HG02938 (cell line): ENCODE results near the gene CIDEA.
"Not testable (repeated sequence)": the region's sequence is repeated elsewhere in the genome, so short reads cannot be mapped to it uniquely, and the experiment has no call there.

Experiments
- ATAC-seq: cut with Tn5 transposase; IDR thresholded peaks from one replicate; pipeline ENCODE4 v1.9.1; 2021; ENCODE audit warnings: mild to moderate bottlenecking, moderate library complexity; ENCODE audit not compliant: unreplicated experiment

The CIDEA gene

DNA sequence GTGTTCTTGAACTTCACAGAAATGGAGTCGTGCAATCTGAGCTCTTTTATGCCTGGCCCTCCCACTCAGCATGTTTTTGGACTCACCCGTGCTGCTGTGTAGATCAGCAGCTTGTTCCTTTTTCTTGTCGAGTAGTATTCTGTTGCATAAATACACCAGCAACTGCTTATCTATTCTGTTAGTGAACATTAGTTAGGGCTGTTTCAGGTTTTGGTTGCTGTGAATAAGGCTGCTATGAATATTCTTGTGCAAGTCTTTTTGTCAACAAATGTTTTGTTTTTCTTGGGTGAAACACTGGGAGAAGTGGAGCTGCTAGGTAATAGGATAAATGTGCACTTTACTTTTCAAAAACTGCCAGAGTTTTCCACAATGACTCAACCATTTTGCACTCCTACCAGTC lies 15.3 kb upstream of the CIDEA start:
- no peak for ATAC-seq

DNA sequence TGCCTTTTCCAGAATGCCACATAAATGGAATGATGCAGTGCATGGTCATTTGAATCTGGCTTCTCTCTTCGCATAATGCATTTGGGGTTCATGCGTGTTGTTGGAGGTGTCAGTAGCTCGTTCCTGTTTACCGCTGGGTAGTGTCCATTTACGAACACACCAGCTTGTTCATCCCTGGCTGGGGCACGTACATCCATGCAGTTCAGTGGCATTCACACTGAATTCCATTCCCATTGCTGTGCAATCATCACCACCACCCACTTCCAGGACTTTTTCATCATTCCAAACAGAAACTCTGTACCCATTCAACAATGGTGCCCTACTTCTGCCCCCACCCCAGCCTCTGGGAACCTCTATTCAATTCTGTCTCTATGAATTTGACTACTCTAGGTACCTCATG lies 14.7 kb upstream of the CIDEA start:
- no peak for ATAC-seq

DNA sequence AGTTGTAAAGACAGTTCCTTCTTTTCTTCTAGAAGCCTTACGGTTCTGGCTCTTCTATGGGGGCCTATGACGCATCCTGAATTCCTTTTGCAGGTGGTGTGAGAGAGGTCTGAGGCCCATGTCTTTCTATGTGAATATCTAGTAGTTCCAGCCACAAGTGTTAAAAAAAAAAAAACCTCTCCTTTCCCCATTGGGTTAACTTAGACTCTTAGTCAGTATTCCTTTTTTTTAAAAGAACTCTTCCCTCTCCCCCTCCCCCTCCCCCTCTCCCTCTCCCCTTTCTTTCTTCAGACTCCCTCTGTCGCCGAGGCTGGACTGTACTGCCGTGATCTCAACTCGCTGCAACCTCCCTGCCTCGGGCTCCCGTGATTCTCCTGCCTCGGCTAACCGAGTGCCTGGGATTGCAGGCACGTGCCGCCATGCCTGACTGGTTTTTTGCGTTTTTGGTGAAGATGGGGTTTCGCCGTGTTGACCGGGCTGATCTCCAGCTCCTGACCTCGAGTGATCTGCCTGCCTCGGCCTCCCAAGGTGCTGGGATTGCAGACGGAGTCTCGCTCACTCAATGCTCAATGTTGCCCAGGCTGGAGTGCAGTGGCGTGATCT lies 11.4 kb upstream of the CIDEA start:
- ATAC-seq, result no peak

DNA sequence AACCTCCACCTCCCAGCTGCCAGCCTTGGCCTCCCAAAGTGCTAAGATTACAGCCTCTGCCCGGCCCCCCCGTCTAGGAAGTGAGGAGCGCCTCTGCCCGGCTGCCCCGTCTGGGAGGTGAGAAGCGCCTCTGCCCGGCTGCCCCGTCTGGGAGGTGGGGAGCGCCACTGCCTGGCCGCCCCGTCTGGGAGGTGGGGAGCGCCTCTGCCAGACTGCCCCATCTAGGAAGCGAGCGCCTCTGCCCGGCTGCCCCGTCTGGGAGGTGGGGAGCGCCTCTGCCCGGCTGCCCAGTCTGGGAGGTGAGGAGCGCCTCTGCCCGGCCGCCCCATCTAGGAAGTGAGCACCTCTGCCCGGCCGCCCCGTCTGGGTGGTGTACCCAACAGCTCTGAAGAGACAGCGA lies 10.9 kb upstream of the CIDEA start:
- ATAC-seq, result not testable (repeated sequence)

DNA sequence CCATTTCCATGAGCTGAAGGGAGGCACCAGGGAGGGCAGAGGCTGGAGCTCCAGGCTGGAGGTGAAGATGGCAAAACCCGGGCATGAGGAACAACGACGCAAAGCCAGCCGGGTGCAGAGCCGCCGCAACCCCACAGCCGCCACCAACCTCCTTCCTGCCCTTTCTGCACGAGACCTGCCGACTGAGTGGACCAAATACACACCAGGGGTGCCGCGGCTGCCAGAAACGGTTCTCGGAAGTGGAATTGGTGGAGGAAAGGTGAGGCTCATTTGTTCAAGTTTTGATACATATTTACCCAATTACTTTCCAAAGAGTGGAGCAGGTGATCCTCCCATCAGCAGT lies 8.4 kb upstream of the CIDEA start:
- no peak for ATAC-seq

DNA sequence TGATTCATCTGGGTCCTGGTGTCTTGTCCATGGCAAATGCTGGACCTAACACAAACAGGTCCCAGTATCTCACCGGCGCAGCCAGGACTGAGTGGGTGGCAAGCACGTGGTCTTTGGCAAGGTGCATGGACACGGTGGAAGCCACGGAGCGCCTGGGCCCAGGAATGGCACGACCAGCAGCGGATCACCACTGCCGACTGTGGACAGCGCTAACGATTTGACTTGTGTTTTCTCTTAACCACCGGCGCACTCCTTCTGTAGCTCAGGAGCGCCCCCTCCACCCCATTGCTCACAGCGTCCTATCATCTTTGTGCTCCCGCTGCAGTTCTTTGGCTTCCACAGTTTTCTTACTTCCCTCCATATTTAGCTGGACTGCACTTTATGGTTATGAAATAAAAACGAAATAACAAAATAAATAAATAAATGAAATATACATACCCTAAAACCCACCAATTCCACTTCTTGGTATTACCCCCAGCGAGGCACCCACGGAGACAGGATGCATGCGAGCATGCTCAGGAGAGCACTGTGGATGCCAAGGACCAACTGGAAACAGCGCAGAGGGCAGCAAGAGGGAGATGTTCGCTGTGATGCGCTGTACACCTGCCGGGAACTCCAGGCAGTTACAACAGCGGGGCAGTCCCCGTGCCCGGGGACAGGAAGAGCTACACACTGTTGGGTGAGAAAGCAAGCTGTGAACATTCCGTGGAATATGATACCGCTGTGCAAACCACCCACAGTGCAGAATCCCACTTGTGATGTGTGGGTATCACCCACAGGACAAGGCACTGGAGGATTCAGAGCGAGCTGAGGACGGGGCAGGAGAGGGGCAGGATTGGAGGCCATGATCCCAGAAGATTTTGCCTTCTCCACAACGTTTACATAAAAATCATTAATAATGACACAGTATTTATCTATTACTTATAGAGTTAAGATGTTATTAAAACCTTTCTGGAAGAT lies 7.0 kb upstream of the CIDEA start:
- no peak for ATAC-seq

DNA sequence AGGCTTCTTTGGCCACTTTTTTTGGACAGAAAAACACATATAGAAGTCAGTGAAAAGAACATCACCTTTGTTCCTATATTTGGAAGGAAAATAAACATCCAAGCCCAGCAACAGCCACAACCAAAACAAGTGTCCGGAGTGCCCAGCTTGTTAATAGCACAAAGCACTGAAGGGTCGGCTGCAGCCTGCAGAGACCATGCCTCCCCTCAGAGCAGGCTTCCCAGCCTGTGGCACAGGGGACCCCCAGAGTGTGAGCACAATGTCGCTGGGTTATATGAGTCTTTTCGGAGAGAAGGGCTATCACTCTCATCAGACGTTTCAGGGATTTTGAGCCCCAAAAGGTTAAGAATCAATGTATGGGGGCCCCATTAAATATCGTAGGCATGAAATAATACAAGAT lies 6.2 kb upstream of the CIDEA start:
- no peak for ATAC-seq

DNA sequence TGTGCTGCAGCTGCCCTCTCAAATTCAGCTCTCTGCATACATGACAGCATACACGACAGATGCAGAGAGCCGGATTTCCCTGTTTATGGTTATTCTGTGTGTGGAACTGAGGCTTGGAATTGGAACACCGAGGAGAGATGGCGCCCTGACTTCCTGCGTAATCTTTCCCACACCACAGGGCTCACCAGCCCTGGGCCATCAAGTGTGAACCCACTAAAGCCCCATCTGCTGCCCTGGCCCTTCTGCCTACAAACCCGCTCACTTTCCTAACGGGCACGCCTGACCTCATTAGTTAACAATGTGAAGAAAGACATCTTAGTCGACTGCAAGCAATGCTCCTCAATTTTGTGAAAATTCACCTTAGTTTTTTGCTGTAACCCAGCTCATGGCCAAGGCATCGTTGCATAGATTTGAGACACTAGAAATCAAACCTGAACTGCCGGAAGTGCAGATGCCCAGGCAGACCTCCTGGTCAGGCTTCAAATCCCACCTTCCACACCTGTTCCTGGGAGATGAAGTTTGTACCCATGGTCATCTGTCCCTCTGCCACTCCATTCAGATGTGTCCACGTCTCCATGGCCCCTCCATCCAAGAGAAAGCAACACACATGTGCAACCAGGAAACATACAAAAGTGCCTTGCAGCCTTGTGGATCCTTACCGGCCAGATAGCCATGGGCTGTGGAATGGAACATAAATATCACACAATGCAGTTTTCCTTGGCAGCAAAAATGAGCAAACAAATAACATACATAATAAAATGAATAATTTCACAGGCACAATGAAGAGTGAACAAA lies 5.0 kb upstream of the CIDEA start:
- ATAC-seq, result no peak

DNA sequence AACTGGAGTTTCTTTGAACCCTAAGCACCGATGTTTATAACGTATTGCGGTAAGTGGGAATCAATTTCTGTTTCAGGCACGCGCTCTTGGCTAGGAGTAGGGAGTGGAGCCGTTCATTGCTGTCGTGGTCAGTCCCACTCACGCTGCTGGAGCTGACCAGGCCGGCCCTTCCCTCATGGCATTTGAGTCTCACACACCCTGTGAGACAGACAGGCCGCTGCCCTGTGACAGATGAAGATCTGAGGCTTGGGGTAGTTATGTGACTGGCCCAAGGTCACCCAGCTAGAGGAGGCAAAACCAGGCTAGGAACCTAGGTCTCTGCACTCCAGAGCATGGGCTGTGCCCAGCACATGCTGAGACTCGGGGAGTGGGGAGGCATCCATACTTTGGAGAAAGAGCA lies 2.9 kb upstream of the CIDEA start:
- no peak for ATAC-seq

DNA sequence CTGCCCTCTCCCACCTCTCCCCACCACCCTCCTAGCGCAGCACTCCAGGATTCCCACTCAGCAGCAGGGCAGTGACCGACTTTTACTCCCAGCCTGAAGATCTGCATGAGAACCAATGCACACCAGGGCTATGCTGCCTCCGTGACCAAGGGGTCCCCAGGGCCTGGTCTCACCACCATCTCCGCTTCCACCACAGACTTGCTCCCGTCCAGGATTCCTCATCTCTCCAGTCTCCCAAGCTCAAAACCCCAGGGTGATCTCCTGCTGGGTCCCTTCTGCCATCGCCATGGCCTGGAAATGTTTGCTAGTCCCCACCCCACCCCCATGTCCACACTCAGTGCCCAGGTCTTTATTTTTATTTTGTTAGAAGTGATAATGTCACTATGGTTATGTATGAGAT lies 2.1 kb upstream of the CIDEA start:
- ATAC-seq, result no peak

DNA sequence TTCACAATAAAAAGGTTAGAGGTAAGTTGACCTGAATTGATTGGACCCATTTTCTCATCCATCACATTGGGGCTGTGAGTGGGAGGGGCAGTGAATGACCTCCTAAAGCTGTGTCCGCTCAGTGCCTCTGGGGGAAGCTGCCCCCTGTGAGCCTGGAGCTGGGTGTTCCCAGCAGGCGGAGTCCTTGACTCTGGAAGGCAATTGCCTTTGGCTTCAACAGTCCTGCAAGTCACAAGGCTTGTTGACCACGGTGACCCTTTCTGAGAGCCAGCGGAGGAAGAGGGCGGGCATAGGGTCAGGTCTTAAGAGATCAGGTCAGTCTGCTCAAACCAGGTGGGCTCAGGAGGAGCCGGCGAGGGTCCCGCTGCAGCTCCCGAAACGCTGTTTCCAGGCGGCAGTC lies 1.1 kb upstream of the CIDEA start:
- ATAC-seq, result no peak

DNA sequence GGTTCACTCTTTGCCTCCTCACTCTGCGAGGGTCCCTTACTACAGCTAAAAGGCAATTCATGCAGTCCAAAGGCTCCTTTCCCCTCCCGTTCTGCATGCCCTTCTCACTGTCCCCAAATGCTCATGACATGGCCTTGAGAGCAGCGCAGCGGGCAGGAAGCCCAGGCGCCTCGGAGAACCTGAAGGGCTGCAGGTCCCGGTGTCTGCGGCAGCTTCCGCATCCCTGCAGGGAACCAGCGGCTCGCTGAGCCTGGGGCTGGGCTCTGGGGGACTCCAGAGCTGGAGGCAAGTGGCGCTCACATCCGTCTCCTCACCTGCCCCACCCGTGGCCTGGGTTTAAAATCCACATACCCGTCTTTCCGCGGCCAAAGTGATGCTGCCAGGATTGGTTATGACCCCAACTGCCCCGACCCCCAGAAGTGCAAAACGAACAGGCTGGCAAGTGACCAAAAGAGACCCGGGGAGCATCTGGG lies 462 bp upstream of the CIDEA start:
- no peak for ATAC-seq

DNA sequence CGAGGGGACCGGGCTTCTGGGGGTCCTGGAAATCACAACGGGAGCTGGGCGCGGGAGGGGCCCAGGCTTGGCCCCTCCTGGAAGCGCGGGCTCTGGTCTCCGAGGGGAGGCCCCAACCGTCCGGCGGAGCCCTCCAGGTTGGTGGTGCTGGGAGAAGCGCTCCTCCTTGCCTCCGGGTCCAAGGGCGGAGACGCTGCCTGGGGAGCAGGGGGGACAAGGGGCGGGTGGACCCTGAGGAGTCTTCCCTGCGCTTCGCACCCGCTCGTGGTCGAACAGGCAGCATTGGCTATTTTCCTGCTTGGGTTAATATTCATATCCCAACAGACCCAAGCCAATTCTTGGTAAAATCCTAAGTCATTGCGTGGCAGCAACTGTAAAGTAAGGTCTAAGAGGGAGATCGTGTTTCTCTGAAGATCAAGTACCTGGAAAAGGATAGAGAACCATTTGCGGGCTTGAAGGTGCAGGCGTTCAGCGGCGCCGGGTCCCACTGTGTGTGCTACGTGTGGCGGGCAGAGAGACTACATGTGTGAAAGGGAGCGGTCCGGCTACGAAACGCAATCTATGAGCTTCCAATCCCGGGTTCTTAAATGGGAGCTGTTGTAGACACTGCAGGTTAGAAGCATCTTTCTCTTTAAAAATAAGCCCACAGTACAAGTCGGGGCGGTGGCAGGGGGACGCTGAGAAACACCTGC lies 805 bp downstream of the CIDEA start:
- no peak for ATAC-seq

DNA sequence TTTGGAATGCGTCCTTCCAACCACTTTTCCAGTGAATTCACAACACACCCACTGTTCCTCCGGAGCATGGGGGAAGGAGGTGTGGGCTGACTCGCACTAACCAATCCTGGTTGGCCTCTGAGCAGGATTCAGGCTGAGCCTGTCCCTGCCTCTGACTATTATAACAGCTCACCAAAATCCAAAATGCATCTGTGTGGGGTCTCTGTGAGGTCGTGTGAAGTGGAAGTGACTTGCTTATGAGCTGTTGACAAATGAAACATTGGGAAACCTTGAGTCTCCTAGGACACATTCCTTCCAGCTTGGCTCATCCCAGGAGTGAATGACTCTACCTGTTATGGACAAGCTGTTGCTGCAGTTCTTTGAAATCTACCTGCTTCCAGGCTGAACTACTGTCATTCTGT lies 1.5 kb downstream of the CIDEA start:
- no peak for ATAC-seq

DNA sequence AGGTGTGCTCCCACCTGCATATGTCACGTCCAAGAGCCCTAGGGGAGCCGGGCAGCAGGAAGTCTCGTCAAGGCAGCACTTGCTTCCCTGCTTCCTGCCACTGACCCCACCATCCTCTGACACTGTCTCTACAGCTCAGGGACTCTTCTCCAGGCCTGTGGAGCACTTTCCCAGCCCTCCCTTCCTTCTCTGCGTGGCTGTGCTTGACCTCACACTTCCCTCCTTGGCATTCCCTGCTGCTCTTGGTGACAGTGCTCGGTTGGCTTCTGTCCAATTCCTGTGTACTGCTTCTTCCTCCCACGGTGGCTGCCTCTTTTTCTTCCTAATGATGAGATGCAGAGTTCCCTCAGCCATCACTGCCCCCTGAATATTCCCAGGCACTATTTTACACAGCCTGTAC lies 2.8 kb downstream of the CIDEA start:
- ATAC-seq, result no peak

DNA sequence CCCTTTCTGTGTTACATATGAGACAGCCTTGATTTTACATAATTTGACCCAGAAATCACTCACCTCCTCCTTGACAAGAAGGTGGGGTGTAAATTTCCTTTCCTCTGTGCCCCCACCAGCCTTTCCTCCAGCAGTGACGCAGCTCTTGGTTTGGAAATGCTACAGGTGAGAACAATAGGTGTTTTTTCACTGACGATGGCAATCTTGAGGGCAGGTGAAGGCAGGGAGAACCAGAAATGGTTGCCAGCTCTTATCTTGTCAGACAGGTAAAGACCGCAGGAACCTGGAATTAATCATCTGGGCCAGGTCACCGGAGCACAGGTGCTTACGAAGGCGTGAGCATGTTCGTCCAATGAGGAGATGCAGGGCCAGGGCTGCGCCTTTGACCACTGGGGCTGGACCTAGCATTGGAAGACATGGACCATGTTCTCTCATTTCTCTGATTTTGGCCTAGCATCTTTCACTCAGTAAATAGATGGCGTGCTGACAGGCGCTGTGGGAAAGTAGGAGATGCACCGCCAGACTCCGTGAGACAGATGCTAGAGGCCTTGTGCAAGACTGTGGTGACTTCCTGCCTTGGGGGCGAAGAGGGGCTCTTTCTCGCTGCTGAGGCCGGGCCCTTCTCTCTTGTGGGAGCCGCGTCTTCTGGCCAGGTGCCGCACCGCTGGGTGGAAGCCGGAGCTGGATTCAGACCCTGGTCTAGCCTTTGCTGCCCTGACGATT lies 4.0 kb downstream of the CIDEA start:
- no peak for ATAC-seq

DNA sequence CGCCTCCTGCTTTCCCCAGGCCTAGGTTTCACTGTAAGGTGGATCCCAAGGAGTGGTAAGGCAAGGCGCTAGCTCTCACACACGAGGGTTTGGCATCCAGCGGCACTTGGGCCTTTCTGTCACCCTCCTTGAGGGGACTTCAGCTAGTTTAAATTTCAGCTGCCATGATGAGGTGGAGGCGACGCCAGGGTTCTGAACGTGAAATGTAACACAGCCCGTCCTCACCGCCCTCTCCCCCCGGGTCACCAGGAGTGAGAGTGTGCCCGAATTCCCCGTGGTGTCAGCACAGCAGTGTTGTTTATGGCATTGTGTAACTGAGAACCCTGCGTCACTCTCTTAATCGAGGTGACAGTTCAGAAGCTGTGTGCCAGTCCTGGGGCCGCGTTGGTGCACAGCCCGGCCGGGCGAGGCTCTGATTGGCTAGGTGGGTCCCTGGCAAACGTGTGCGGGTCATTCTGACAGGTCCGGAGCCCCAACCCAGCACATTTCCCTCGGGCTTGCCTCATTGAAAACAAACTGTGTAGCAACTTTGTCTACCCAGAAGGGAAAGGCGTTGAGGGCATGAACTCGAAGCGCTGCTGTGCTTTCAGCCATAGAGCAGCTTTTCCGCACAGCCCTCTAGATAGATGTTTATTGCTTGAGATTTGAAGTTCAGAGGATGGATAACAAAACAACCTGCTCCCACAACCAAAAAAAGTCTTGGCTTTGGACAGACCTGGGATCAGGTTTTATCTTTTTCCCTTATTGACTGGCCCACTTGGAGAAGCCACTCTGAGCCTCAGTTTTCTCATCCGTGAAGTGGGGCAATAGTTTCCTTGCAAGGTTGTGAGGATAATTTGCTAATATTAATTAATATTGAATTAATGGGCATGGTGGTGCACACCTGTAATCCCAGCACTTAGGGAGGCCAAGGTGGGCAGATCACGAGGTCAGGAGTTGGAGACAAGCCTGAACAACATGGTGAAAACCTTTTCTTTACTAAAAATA lies 4.9 kb downstream of the CIDEA start:
- ATAC-seq, result no peak

DNA sequence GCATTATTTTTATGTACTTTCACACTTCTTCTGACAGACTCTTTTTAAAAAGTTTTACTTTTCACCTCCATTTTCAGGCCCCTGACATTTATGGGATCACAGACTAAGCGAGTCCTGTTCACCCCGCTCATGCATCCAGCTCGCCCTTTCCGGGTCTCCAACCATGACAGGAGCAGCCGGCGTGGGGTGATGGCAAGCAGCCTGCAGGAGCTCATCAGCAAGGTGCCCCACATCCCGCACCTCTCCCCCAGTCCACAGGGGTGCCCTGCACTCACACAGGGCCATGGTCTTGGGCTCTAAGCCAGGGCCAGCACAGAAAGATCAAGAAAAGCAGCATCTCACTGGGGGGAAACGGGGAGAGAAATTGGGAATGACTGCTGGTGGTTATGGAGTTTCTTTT lies 8.6 kb downstream of the CIDEA start:
- ATAC-seq, result no peak

DNA sequence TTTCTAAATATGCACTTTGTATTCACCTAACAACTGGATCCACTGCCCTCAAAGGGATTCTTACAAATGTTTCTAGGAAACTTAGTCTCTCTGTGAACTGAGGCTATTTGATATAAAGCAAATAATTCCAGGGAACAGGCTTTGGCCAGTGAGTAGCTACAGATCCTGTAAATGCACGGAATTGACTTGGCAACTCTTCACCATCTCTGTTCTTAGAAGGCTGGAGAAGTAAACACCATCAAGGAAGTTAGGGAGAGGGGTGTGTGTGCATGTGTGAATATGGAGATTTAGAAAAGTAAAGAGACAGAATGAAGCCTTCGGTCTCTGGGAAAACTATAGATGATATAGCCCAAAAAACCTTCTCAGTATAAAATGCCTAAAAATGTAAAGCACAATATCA lies 10.7 kb downstream of the CIDEA start:
- no peak for ATAC-seq
